Transverse colon (tissue), 4 donors: ENCODE data around the gene RHO. TPM values are rescaled to one million over a fixed set of nuclear protein-coding genes. Genes with fewer than 3 reads are reported as not detected.

ENCODE experiments used
- DNase-seq: peaks from one replicate; pipeline ENCODE4 v3.0.0-alpha.2; 2019
- H3K27ac ChIP-seq, 4 donors: fragments of 200-600 bp; sonication (generic); 2 replicates each; pipeline ENCODE4 v1.5.1; 2016 to 2018; ENCODE audit warnings: inconsistent platforms in 4 of 4
- H3K27me3 ChIP-seq: fragments of 200-600 bp; sonication (generic); 2 replicates; pipeline ENCODE4 v1.5.1; 2017; ENCODE audit warnings: inconsistent platforms
- H3K36me3 ChIP-seq, 4 donors: fragments of 200-600 bp; sonication (generic); 2 replicates each; pipeline ENCODE4 v1.5.1; 2017 to 2019; ENCODE audit warnings: inconsistent platforms in 4 of 4
- H3K4me1 ChIP-seq, 4 donors: fragments of 200-600 bp; sonication (generic); 2 replicates each; pipeline ENCODE4 v1.5.1; 2017 to 2020; ENCODE audit warnings: inconsistent platforms in 4 of 4
- H3K4me3 ChIP-seq, 4 donors: fragments of 200-600 bp; sonication (generic); 1 replicate in 1 of 4; 2 replicates in 3 of 4; pipeline versions ENCODE4 v1.5.1 to v1.6.1; 2017 to 2019; ENCODE audit warnings: inconsistent platforms in 4 of 4
- H3K9me3 ChIP-seq, 2 donors: fragments of 200-600 bp; sonication (generic); 2 replicates each; pipeline ENCODE4 v1.5.1; 2017 to 2019; ENCODE audit warnings: inconsistent platforms in 2 of 2
- EP300 ChIP-seq: sonication (generic); formaldehyde crosslinking; IDR thresholded peaks from one replicate; pipeline ENCODE4 v1.6.1; 2017; ENCODE audit warnings: antibody characterized with exemption, low read depth
- POLR2A ChIP-seq: fragments of 450-650 bp; IDR thresholded peaks from one replicate; pipeline ENCODE4 v1.6.1; 2016; ENCODE audit warnings: antibody characterized with exemption, mild to moderate bottlenecking, moderate library complexity
- POLR2AphosphoS5 ChIP-seq, 3 donors: sonication (generic); formaldehyde crosslinking; IDR thresholded peaks; one replicate each; pipeline ENCODE4 v1.6.1; 2016; ENCODE audit warnings: antibody characterized with exemption in 3 of 3
- WGBS, 2 donors: methylation state at CpG; one replicate each; pipeline ENCODE4 v1.1.5; 2018; ENCODE audit warnings: low coverage in 1 of 2; 5-methylcytosine and 5-hydroxymethylcytosine counted together
- in situ Hi-C, 4 donors: fragments of 200-750 bp; cut with MboI; loops; one replicate each; pipeline versions ENCODE4 v1.15.0 to v1.15.1; 2017; ENCODE audit warnings: low sequenced_read_pairs in 3 of 4, low pct_ligation_motif_present in 1 of 4, low pct_unique_long_range_greater_than_20kb in 1 of 4
- intact Hi-C: fragments of 100-400 bp; cut with DNase I; formaldehyde crosslinking; loops from one replicate; pipeline ENCODE4 v1.15.1; 2023; ENCODE audit warnings: low total_unique reads
- total RNA-seq, 4 donors: library from RNA; depleted of rRNA; stranded (reverse); fragments of >200 nt; gene quantifications; one replicate each; pipeline ENCODE4 v1.1.0, GENCODE V29; 2016
- TF ChIP-seq, protein P1 (sequence below), 5 experiments: fragments of 200-600 bp in 3 of 5; fragments of 450-650 bp in 2 of 5; sonication (generic) in 3 of 5; IDR thresholded peaks; 1 replicate in 2 of 5; 2 replicates in 3 of 5; pipeline ENCODE4 v1.5.1; 2016 to 2017; ENCODE audit warnings: antibody characterized with exemption in 5 of 5, inconsistent platforms in 3 of 5, mild to moderate bottlenecking in 2 of 5, moderate library complexity in 1 of 5

Gene RHO
- total RNA-seq, 4 donors from 2014 or later = not detected

DNA sequence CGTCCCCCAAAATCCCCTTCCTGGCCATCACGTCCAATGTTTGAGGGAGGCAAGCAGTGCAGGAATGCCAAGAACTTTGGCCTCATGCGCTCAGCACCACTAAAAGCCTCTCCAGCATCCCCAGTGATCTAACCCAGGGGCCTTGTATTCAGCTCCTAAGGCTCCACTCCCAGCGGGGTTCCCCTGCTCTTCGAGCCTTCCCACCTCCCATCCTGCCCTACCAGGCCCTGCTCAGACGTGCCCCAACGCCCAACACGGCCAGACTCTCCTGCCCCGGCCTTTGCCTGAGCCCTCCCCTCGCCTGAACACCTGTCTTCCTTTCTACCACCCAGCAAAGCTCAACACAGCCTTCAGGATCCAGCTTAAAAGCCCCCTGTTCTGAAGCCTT is 47.6 kb downstream of the RHO start:
- Histone ChIP-seq H3K27me3 (no peaks in the 10 kb centered on the region), H3K36me3 (no peaks in the 10 kb centered on the region), H3K4me3 (no peak overlapping the region), H3K27ac (peak overlapping the region in 3 of 4 donors; percentile 72 to 76 (median 72)), H3K4me1 (peaks cover 15 to 33% (median 25%) of the 10 kb centered on the region in 4 donors), H3K9me3 (no peaks in the 10 kb centered on the region)
- TF ChIP-seq, protein P1, sequence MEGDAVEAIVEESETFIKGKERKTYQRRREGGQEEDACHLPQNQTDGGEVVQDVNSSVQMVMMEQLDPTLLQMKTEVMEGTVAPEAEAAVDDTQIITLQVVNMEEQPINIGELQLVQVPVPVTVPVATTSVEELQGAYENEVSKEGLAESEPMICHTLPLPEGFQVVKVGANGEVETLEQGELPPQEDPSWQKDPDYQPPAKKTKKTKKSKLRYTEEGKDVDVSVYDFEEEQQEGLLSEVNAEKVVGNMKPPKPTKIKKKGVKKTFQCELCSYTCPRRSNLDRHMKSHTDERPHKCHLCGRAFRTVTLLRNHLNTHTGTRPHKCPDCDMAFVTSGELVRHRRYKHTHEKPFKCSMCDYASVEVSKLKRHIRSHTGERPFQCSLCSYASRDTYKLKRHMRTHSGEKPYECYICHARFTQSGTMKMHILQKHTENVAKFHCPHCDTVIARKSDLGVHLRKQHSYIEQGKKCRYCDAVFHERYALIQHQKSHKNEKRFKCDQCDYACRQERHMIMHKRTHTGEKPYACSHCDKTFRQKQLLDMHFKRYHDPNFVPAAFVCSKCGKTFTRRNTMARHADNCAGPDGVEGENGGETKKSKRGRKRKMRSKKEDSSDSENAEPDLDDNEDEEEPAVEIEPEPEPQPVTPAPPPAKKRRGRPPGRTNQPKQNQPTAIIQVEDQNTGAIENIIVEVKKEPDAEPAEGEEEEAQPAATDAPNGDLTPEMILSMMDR (IDR thresholded peaks at IDR 0.05) = no peak
- TF ChIP-seq EP300 = no peak
- no peak for TF ChIP-seq POLR2AphosphoS5 (IDR thresholded peaks at IDR 0.05)
- no peak for TF ChIP-seq POLR2A
- DNase-seq = no peak
- in situ Hi-C loops = no loop called here
- 87 to 100% methylated on average over 1 to 10 of the region's 10 CpGs for WGBS, 2 donors
- intact Hi-C loops = no loop called here

DNA sequence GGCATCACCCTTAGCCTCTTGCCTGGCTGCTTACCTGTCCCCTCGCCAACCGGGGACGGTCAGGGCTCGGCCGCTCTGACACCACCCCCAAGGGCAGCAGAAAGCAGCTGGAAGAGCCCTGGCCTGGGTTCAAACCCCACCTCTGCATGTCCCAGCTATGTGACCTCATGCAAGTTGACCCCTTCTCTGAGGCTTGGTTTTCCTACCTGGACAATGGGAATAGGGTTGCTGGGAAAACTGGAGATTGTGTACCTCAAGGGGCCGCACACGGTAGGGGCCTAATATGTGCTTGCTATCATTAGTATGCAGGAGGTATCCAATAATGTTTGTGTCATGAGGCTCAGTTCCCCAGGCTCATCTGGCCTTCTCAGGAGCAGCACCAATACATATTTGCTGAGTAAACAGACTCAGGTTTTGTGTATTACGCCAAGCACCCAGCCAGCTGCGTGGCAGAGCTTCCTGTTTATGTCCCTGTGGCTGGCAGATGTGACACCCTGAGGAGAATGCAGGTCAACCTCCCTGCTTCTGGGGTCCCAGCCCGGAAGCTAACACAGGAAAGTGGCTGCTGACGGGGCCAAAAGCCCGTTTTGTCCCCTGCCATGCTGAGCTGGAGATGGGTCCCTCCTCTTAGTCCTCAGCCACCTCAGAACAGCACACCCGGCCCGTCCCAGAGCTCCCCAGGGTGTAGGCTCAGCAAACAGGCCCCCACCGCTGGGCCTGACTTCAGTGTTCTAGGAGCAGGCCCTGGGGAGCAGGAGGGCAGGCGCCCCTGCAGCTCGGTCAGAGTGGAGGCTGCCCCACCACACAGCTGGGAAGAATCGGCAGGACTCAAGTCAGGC is 48.3 kb downstream of the RHO start:
- Histone ChIP-seq H3K4me1 (peaks cover 15 to 33% (median 25%) of the 10 kb centered on the region in 4 donors), H3K4me3 (no peak overlapping the region), H3K36me3 (no peaks in the 10 kb centered on the region), H3K27ac (peak overlapping the region; percentile 71 to 76 (median 72)), H3K27me3 (no peaks in the 10 kb centered on the region), H3K9me3 (no peaks in the 10 kb centered on the region)
- 46% methylated on average over 16 of the region's 18 CpGs; no CpG with 5 or more reads in 1 of the 2 donors for WGBS, 2 donors
- in situ Hi-C loops (no loop called here), intact Hi-C loops (no loop called here)
- TF ChIP-seq, protein P1 (IDR thresholded peaks at IDR 0.05) = no peak
- TF ChIP-seq POLR2AphosphoS5 (IDR thresholded peaks at IDR 0.05) (peak; percentile 17 to 43 (median 31)), POLR2A (peak; percentile 14)
- DNase-seq = peak; percentile 75

DNA sequence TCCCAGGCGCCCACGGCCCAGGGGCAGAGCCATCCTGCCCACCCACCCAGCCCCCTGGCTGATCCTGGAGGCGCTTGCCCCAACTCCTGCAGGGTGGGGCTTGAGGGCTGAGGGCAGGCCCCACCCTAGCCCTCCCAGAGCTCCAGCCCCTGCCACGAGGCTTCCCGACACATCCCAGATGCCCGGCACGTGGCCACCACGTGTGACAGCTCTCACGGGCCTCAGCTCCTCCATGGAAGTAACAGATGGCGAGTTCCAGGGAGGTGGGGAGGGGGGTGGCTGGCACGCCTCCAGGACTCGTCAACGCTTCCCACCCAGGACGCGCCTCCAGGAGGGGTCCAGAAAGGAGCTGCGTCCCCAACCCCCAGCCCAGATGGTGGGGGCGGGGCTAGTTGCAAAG is 48.9 kb downstream of the RHO start:
- Histone ChIP-seq H3K27ac (peak overlapping the region; percentile 71 to 76 (median 72)), H3K27me3 (no peaks in the 10 kb centered on the region), H3K36me3 (no peaks in the 10 kb centered on the region), H3K9me3 (no peaks in the 10 kb centered on the region), H3K4me3 (no peak overlapping the region), H3K4me1 (peaks cover 15 to 33% (median 25%) of the 10 kb centered on the region in 4 donors)
- peak; percentile 42 for DNase-seq
- intact Hi-C loops = no loop called here
- TF ChIP-seq POLR2A (no peak), POLR2AphosphoS5 (IDR thresholded peaks at IDR 0.05) (no peak), EP300 (no peak)
- TF ChIP-seq, protein P1 (IDR thresholded peaks at IDR 0.05) = no peak
- in situ Hi-C loops = no loop called here
- 40 to 48% methylated on average over 1 to 14 of the region's 17 CpGs for WGBS, 2 donors

DNA sequence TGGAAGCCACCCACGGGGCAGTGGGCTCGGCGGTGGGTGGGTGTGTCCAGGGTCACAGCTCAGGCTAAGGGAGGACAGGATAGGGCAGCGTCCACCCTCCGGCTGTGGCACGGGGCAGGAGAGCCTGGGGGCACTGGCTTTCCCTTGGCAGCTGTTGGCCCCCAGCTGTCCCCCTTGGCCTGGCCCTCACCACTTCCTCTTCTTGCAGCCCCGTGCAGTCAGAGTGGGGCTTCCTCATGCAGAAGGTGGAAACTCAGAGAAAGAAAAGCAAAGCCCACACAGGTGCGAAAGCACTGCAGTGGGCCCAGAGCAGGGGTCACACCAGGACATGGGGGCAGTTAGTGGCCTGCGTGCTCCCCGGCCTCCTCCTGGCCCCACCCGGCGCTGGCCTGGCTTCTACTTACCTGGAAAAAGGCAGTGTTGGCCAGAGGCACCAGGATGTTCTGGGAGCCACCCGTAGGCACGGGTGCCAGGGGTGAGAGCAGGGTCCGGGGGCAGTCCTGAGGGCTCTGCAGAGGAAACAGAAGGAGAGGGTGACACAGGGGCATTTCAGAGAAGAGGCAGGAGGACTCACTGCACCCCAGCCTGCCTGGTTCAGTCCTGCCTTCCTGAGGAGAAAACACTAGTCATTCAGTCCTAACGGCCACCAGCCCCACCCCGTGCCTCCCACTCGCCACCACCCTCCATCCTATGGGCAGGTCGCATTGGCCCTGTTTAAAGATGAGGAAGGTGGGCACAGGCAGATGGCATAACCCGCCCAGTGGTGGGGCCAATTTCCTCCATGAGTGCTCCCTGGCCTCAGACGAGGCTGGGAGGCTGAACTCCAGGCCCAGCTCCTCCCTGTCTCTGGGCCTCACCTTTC is 49.7 kb downstream of the RHO start:
- intact Hi-C loops = no loop called here
- no peaks in the 10 kb centered on the region for H3K36me3 ChIP-seq
- TF ChIP-seq EP300 (no peak), POLR2A (no peak), POLR2AphosphoS5 (IDR thresholded peaks at IDR 0.05) (no peak)
- TF ChIP-seq, protein P1 (IDR thresholded peaks at IDR 0.05) = no peak
- H3K27me3 ChIP-seq = no peaks in the 10 kb centered on the region
- 65% methylated on average over 20 of the region's 21 CpGs; no CpG with 5 or more reads in 1 of the 2 donors for WGBS, 2 donors
- peak overlapping the region; percentile 71 to 76 (median 72) for H3K27ac ChIP-seq
- H3K9me3 ChIP-seq = no peaks in the 10 kb centered on the region
- DNase-seq = peak; percentile 59
- no peak overlapping the region for H3K4me3 ChIP-seq
- in situ Hi-C loops = no loop called here
- H3K4me1 ChIP-seq = peaks cover 15 to 33% (median 25%) of the 10 kb centered on the region in 4 donors
